ENCODE data around the gene PRKAA2.

PRKAA2 gene

GRCh38 chr1:56671085-56671484 is 26.0 kb downstream of the PRKAA2 start:
- no peaks in the 10 kb centered on the region for H3K27me3 Mint-ChIP-seq
- CTCF ChIA-PET, result no interaction called here

GRCh38 chr1:56671542-56671941 is 26.4 kb downstream of the PRKAA2 start:
- Mint-ChIP-seq H3K36me3 (no peaks in the 10 kb centered on the region), H3K27me3 (no peaks in the 10 kb centered on the region), H3K9me3 (no peaks in the 10 kb centered on the region), H3K27ac (no peak overlapping the region), H3K4me3 (no peak overlapping the region), H3K4me1 (no peaks in the 10 kb centered on the region)
- CTCF ChIA-PET, result no interaction called here
- DNase-seq, result no peak

More at GRCh38 chr1:56671085-56671484, 26.0 kb downstream of the PRKAA2 start:
- Mint-ChIP-seq H3K4me3 (no peak overlapping the region), H3K4me1 (no peaks in the 10 kb centered on the region), H3K9me3 (no peaks in the 10 kb centered on the region), H3K36me3 (no peaks in the 10 kb centered on the region), H3K27ac (no peak overlapping the region)
- no peak for DNase-seq

- no peak for DNase-seq
- CTCF ChIA-PET, result no interaction called here
- H3K9me3 Mint-ChIP-seq, result no peaks in the 10 kb centered on the region
- no peaks in the 10 kb centered on the region for H3K27me3 Mint-ChIP-seq
- H3K27ac Mint-ChIP-seq, result no peak overlapping the region
- no peaks in the 10 kb centered on the region for H3K4me1 Mint-ChIP-seq
- no peak overlapping the region for H3K4me3 Mint-ChIP-seq
- H3K36me3 Mint-ChIP-seq, result no peaks in the 10 kb centered on the region
These were observed 27.5 kb downstream of the PRKAA2 start for GRCh38 chr1:56672579-56672978.

GRCh38 chr1:56675763-56676162 is 30.6 kb downstream of the PRKAA2 start:
- H3K4me3 Mint-ChIP-seq, result no peak overlapping the region
- H3K4me1 Mint-ChIP-seq, result no peaks in the 10 kb centered on the region
- H3K27me3 Mint-ChIP-seq, result no peaks in the 10 kb centered on the region
- no peak overlapping the region for H3K27ac Mint-ChIP-seq
- CTCF ChIA-PET, result no interaction called here
- no peaks in the 10 kb centered on the region for H3K9me3 Mint-ChIP-seq
- no peaks in the 10 kb centered on the region for H3K36me3 Mint-ChIP-seq
- DNase-seq, result no peak

DNA sequence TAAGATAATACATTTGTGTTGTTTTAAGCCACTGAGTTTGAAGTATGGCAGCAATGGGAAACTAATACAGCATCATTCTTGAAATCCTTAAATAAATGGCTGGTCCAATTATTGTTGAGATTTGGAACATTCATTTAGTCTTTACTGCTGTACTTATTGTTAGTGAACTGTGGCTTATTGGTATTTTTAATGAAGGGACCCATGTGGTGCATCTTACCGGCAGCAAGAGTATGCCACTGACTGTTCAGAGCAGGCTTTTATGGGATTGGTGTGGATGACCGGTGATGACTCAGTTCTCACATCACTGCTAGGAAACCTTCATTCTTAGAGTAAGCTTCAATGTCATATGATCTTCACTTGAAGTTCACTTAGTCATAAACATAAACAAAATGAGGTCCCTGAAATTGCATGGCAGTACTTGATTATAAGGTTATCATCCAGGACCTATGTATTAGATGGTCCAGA is 31.5 kb downstream of the PRKAA2 start:
- H3K9me3 Mint-ChIP-seq, result no peaks in the 10 kb centered on the region
- no peak for DNase-seq
- no peak overlapping the region for H3K27ac Mint-ChIP-seq
- H3K36me3 Mint-ChIP-seq, result no peaks in the 10 kb centered on the region
- no peaks in the 10 kb centered on the region for H3K4me1 Mint-ChIP-seq
- H3K27me3 Mint-ChIP-seq, result no peaks in the 10 kb centered on the region
- CTCF ChIA-PET, result no interaction called here
- H3K4me3 Mint-ChIP-seq, result no peak overlapping the region

DNA sequence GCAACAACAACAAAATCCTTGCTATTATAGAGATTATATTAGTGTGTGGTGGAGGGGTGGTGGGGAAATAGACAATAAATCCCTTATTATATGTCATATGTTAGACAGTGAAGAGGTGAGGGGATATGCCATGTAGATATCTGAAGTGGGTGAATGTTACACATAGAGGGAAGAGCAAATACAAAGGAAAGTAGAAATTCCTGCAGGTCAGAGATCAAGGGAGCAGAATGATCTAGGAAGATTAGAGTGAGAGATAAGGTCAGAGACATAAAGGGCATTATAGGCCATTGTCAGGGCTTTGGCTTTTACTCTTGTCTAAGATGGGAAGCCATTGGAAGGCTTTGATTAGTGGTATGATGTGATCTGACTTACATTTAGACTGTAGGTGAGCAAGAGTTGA is 38.5 kb downstream of the PRKAA2 start:
- DNase-seq, result no peak
- Mint-ChIP-seq H3K4me1 (no peaks in the 10 kb centered on the region), H3K4me3 (no peak overlapping the region), H3K9me3 (no peaks in the 10 kb centered on the region), H3K27me3 (no peaks in the 10 kb centered on the region), H3K27ac (no peak overlapping the region), H3K36me3 (no peaks in the 10 kb centered on the region)
- CTCF ChIA-PET, result no interaction called here

- Mint-ChIP-seq H3K27me3 (no peaks in the 10 kb centered on the region), H3K36me3 (no peaks in the 10 kb centered on the region), H3K9me3 (no peaks in the 10 kb centered on the region), H3K4me1 (no peaks in the 10 kb centered on the region), H3K4me3 (no peak overlapping the region), H3K27ac (no peak overlapping the region)
- DNase-seq, result no peak
- CTCF ChIA-PET, result no interaction called here
These were observed 41.1 kb downstream of the PRKAA2 start for GRCh38 chr1:56686169-56686568.

DNA sequence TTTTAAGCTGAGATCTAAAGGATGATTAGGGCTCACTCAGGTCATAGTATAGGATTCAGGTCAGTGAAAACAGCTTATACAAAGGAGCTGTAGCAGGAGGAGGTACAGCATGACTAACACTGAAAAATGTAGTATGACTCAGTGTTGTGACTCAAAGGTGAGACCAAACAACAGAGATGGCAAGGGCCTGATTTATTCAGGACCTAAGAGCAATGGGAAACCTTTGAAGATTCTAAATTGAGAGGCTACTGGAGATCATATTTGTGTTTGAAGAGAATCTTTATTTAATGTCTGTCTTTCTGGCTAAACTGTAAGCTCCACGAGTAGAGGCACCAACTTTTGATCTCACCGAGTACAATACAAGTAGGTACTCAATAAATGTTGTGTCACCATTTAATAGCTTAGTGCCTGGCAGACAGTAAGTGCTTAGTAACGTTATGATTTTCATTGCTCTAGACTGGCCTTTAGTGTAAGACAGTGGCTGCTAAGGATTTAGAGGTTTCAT is 43.5 kb downstream of the PRKAA2 start:
- DNase-seq, result no peak

DNA sequence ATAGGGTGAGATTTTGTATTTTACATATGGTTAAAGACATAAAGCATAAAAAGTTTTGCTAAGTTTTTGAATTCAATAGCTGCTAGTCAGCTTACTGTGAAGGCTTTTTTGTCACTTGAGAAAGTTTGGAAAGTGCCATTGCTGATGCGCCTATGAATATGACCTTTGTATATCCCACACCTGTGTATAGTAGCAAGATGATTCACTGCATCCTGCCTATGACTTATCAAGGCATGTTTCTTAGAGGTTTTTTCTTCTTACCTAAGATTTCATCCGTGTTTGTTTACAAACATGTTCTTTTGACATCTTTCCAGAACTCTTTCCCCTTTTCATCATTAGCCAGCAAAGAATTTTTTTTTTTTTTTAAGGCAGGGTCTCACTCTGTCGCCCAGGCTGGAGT is 51.5 kb downstream of the PRKAA2 start:
- CTCF ChIA-PET, result no interaction called here
- Mint-ChIP-seq H3K27me3 (no peaks in the 10 kb centered on the region), H3K4me3 (no peak overlapping the region), H3K4me1 (no peaks in the 10 kb centered on the region), H3K9me3 (no peaks in the 10 kb centered on the region), H3K27ac (no peak overlapping the region), H3K36me3 (no peaks in the 10 kb centered on the region)
- no peak for DNase-seq

More for the DNA sequence above, 43.5 kb downstream of the PRKAA2 start:
- Mint-ChIP-seq H3K27me3 (no peaks in the 10 kb centered on the region), H3K4me3 (no peak overlapping the region), H3K27ac (no peak overlapping the region), H3K9me3 (no peaks in the 10 kb centered on the region), H3K36me3 (no peaks in the 10 kb centered on the region), H3K4me1 (no peaks in the 10 kb centered on the region)
- CTCF ChIA-PET, result no interaction called here

- H3K9me3 Mint-ChIP-seq, result no peaks in the 10 kb centered on the region
- H3K36me3 Mint-ChIP-seq, result no peaks in the 10 kb centered on the region
- DNase-seq, result no peak
- H3K4me3 Mint-ChIP-seq, result no peak overlapping the region
- H3K27ac Mint-ChIP-seq, result no peak overlapping the region
- no peaks in the 10 kb centered on the region for H3K4me1 Mint-ChIP-seq
- CTCF ChIA-PET, result no interaction called here
- H3K27me3 Mint-ChIP-seq, result no peaks in the 10 kb centered on the region
These were observed 58.6 kb downstream of the PRKAA2 start for GRCh38 chr1:56703747-56704146.

GRCh38 chr1:56707379-56707778 is 62.3 kb downstream of the PRKAA2 start:
- CTCF ChIA-PET, result no interaction called here
- Mint-ChIP-seq H3K9me3 (no peaks in the 10 kb centered on the region), H3K27me3 (no peaks in the 10 kb centered on the region)

DNA sequence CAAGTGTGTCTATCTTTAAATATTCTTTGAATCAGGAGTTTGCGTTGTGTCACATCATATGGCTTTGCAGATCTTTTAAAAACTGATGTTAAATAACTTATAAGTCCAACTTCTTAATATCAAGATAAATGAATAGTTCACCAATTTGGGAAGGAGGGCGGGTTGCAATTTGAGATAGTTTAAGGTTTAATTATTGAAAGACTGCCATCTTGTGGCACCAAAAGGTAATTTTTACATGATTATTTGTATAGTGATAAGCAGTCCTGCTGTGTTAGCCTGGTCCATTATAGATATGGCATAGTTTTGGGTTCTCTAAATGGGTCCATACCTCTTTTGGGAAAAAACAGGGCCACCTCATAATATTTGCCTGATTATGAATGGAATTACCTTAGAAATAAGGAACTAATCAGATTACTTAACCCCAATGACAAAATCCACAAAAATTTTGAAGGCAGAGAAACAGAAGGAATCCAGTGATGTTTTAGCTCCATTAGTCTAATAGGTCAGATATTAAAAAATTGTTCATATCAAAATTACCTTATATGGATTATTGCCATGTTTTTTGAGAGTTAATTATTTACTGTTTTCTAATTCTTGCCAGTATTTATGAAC is 64.3 kb downstream of the PRKAA2 start:
- no peaks in the 10 kb centered on the region for H3K9me3 Mint-ChIP-seq
- no peak overlapping the region for H3K27ac Mint-ChIP-seq
- CTCF ChIA-PET, result interaction anchor here (0.7 to 2.0 kb wide), 3 partner anchors 9 to 1425 kb away, joined by 3 to 6 read pairs (median 3); no protein-coding TSS in a partner anchor
- DNase-seq, result no peak
- H3K27me3 Mint-ChIP-seq, result no peaks in the 10 kb centered on the region
- H3K4me3 Mint-ChIP-seq, result no peak overlapping the region
- H3K36me3 Mint-ChIP-seq, result no peaks in the 10 kb centered on the region
- no peaks in the 10 kb centered on the region for H3K4me1 Mint-ChIP-seq

More at GRCh38 chr1:56707379-56707778, 62.3 kb downstream of the PRKAA2 start:
- H3K4me1 Mint-ChIP-seq, result no peaks in the 10 kb centered on the region
- no peak overlapping the region for H3K4me3 Mint-ChIP-seq
- no peak overlapping the region for H3K27ac Mint-ChIP-seq
- no peaks in the 10 kb centered on the region for H3K36me3 Mint-ChIP-seq
- no peak for DNase-seq

GRCh38 chr1:56709995-56710394 is 64.9 kb downstream of the PRKAA2 start:
- Mint-ChIP-seq H3K4me1 (no peaks in the 10 kb centered on the region), H3K27me3 (no peaks in the 10 kb centered on the region), H3K36me3 (no peaks in the 10 kb centered on the region), H3K9me3 (no peaks in the 10 kb centered on the region), H3K4me3 (no peak overlapping the region), H3K27ac (no peak overlapping the region)
- no peak for DNase-seq
- CTCF ChIA-PET, result interaction anchor here (0.7 to 2.0 kb wide), 3 partner anchors 8 to 1425 kb away, joined by 3 to 6 read pairs (median 3); no protein-coding TSS in a partner anchor

GRCh38 chr1:56710646-56711045 is 65.5 kb downstream of the PRKAA2 start:
- Mint-ChIP-seq H3K27me3 (no peaks in the 10 kb centered on the region), H3K27ac (no peak overlapping the region), H3K4me3 (no peak overlapping the region), H3K9me3 (no peaks in the 10 kb centered on the region), H3K4me1 (no peaks in the 10 kb centered on the region), H3K36me3 (no peaks in the 10 kb centered on the region)
- CTCF ChIA-PET, result no interaction called here
- no peak for DNase-seq

GRCh38 chr1:56712150-56712549 is 67.0 kb downstream of the PRKAA2 start:
- Mint-ChIP-seq H3K27ac (no peak overlapping the region), H3K36me3 (no peaks in the 10 kb centered on the region), H3K9me3 (no peaks in the 10 kb centered on the region), H3K27me3 (no peaks in the 10 kb centered on the region), H3K4me3 (no peak overlapping the region), H3K4me1 (no peaks in the 10 kb centered on the region)
- DNase-seq, result no peak
- CTCF ChIA-PET, result no interaction called here

All from activated naive CD4-positive, alpha-beta T cell treated with anti-CD3 and anti-CD28 coated beads, Interleukin-2, amount 10 ng/mL, durations not matched to agents 7 days and 5 days (primary cell).